Mesenchymal stem cell (in vitro differentiated cells and primary cell): Measurements from ENCODE around the gene PRR13.

ENCODE experiments used
- DNase-seq: peaks from one replicate; pipeline ENCODE4 v3.0.0-alpha.2; 2013
- H2AFZ ChIP-seq: one replicate; pipeline ENCODE4 v1.6.1; 2013; ENCODE audit warnings: low read depth, mild to moderate bottlenecking, control low read depth, inconsistent platforms, low read length, moderate library complexity
- H2AK5ac ChIP-seq: 2 replicates; pipeline ENCODE4 v1.6.1; 2013; ENCODE audit warnings: low read length, moderate library complexity, mild to moderate bottlenecking, inconsistent platforms; ENCODE audit not compliant: severe bottlenecking
- H2BK120ac ChIP-seq: one replicate; pipeline ENCODE4 v1.6.1; 2013; ENCODE audit warnings: low read depth, mild to moderate bottlenecking, inconsistent platforms, low read length, moderate library complexity
- H2BK12ac ChIP-seq, 2 experiments: one replicate each; pipeline ENCODE4 v1.6.1; 2013; ENCODE audit warnings: inconsistent platforms in 2 of 2, low read length in 2 of 2, mild to moderate bottlenecking in 2 of 2, moderate library complexity in 2 of 2, control low read depth in 1 of 2
- H2BK15ac ChIP-seq: one replicate; pipeline ENCODE4 v1.6.1; 2013; ENCODE audit warnings: mild to moderate bottlenecking, low read depth, inconsistent platforms; ENCODE audit not compliant: poor library complexity, severe bottlenecking
- H2BK5ac ChIP-seq: 2 replicates; pipeline ENCODE4 v1.6.1; 2013; ENCODE audit warnings: low read depth, mild to moderate bottlenecking, low read length, control low read depth, inconsistent platforms; ENCODE audit not compliant: poor library complexity, severe bottlenecking
- H3K14ac ChIP-seq, 2 experiments: one replicate each; pipeline ENCODE4 v1.6.1; 2013; ENCODE audit warnings: inconsistent platforms in 2 of 2, low read length in 2 of 2, control low read depth in 1 of 2, mild to moderate bottlenecking in 1 of 2, moderate library complexity in 1 of 2
- H3K18ac ChIP-seq, 2 experiments: one replicate each; pipeline ENCODE4 v1.6.1; 2013; ENCODE audit warnings: inconsistent platforms in 2 of 2, low read length in 2 of 2, control low read depth in 1 of 2, low read depth in 1 of 2, mild to moderate bottlenecking in 1 of 2
- H3K23ac ChIP-seq, 2 experiments: one replicate each; pipeline ENCODE4 v1.6.1; 2013; ENCODE audit warnings: inconsistent platforms in 2 of 2, low read length in 2 of 2, mild to moderate bottlenecking in 2 of 2, moderate library complexity in 2 of 2, control low read depth in 1 of 2
- H3K27ac ChIP-seq: 2 replicates; pipeline ENCODE4 v1.5.1; 2013; ENCODE audit warnings: mild to moderate bottlenecking, moderate library complexity, low read length, control low read depth, inconsistent platforms; ENCODE audit not compliant: poor library complexity, severe bottlenecking
- H3K27me3 ChIP-seq, 2 experiments: 2 replicates each; pipeline versions ENCODE4 v1.6.1 to v1.7.0; 2013; ENCODE audit warnings: low read length in 2 of 2, mild to moderate bottlenecking in 2 of 2, moderate library complexity in 2 of 2, control low read depth in 1 of 2, inconsistent platforms in 1 of 2; ENCODE audit not compliant: control insufficient read depth in 1 of 2, insufficient read depth in 1 of 2
- H3K36me3 ChIP-seq, 2 experiments: 2 replicates each; pipeline versions ENCODE4 v1.6.1 to v1.7.0; 2013; ENCODE audit warnings: low read length in 2 of 2, control low read depth in 1 of 2, inconsistent platforms in 1 of 2, low read depth in 1 of 2, mild to moderate bottlenecking in 1 of 2; ENCODE audit not compliant: insufficient read depth in 2 of 2, control insufficient read depth in 1 of 2
- H3K4ac ChIP-seq, 2 experiments: one replicate each; pipeline ENCODE4 v1.6.1; 2013; ENCODE audit warnings: inconsistent platforms in 2 of 2, low read length in 2 of 2, mild to moderate bottlenecking in 2 of 2, moderate library complexity in 2 of 2, control low read depth in 1 of 2, low read depth in 1 of 2
- H3K4me1 ChIP-seq: 2 replicates; pipeline ENCODE4 v1.6.1; 2013; ENCODE audit warnings: low read depth, low read length, control low read depth; ENCODE audit not compliant: control insufficient read depth, insufficient read depth
- H3K4me2 ChIP-seq: 2 replicates; pipeline ENCODE4 v1.6.1; 2013; ENCODE audit warnings: low read length, mild to moderate bottlenecking, inconsistent platforms; ENCODE audit not compliant: poor library complexity, severe bottlenecking
- H3K4me3 ChIP-seq, 2 experiments: 2 replicates each; pipeline versions ENCODE4 v1.5.1 to v1.7.0; 2013; ENCODE audit warnings: low read length in 2 of 2, mild to moderate bottlenecking in 2 of 2, control low read depth in 1 of 2, low read depth in 1 of 2; ENCODE audit not compliant: insufficient read depth in 1 of 2
- H3K79me1 ChIP-seq: replicated peaks from 2 replicates; pipeline ENCODE4 v1.6.1; 2013; ENCODE audit warnings: mild to moderate bottlenecking, control low read depth, low read length, inconsistent platforms; ENCODE audit not compliant: poor library complexity, severe bottlenecking
- H3K9ac ChIP-seq: 2 replicates; pipeline ENCODE4 v1.7.0; 2013; ENCODE audit warnings: mild to moderate bottlenecking, low read length, moderate library complexity
- H3K9me3 ChIP-seq: 2 replicates; pipeline ENCODE4 v1.7.0; 2013; ENCODE audit warnings: mild to moderate bottlenecking, low read length; ENCODE audit not compliant: control insufficient read depth
- H4K8ac ChIP-seq: one replicate; pipeline ENCODE4 v1.6.1; 2013; ENCODE audit warnings: inconsistent platforms, mild to moderate bottlenecking, low read length, moderate library complexity
- H4K91ac ChIP-seq: one replicate; pipeline ENCODE4 v1.6.1; 2013; ENCODE audit warnings: mild to moderate bottlenecking, low read length, inconsistent platforms
- WGBS: methylation state at CpG from one replicate; pipeline ENCODE4 v1.1.7; 2013; ENCODE audit warnings: mixed read lengths; 5-methylcytosine and 5-hydroxymethylcytosine counted together

The PRR13 gene

DNA sequence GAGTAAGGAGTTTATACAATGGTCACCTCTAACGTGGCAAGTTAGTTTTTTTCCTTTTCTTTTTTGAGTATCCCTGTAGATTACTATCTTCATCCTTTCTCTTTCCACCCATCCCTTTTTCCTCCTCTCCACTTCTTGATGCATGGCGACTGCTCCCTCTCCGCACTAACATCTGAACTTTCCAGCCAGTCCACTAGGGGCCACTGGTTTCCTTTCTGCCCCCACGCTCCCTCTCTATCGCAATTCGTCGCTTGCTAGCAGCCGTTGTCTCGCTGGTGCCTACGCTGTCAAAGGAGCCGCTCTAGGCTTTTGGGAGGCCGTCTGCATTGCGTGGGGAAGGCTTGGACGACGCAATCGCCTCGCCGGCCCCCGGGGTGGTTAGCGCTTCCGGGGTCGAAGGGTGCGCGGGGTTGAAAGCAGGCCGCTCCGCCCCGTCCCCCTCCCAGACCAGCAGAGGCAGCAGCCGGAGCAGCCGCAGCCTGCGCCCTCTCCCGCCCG is 10.2 kb downstream of the PRR13 start, which contains the start of gene PCBP2:
PCBP2 (plus strand) TSS at position 442 of the 498 bp plus-strand sequence. CDS start 2,699 bp downstream, outside the sequence.
- H2AK5ac ChIP-seq: peak within 1 kb of the TSS; percentile 99
- peak within 1 kb of the TSS; percentile 98 to 99 for H3K18ac ChIP-seq
- no peak within 1 kb of the TSS for H2BK12ac ChIP-seq
- H3K23ac ChIP-seq: no peak within 1 kb of the TSS
- peak within 1 kb of the TSS; percentile 95 to 98 for H3K4ac ChIP-seq
- 2% methylated on average over 12 of the region's 32 CpGs for WGBS
- H3K4me1 ChIP-seq: peaks cover 5% of the 10 kb centered on the region
- no peaks in the 10 kb centered on the region for H3K9me3 ChIP-seq
- H3K27me3 ChIP-seq: no peaks in the 10 kb centered on the region
- peaks cover 28 to 51% of the 10 kb centered on the region in 2 experiments for H3K36me3 ChIP-seq
- H4K91ac ChIP-seq: peak within 1 kb of the TSS; percentile 97
- H3K4me3 ChIP-seq: peak within 1 kb of the TSS; percentile 95
- peak within 1 kb of the TSS; percentile 86 for H4K8ac ChIP-seq
- peak within 1 kb of the TSS in 1 of 2 experiments; percentile 97 for H3K14ac ChIP-seq
- peaks cover 4% of the 10 kb centered on the region for H3K79me1 ChIP-seq
- peak; percentile 100 for DNase-seq
- peak within 1 kb of the TSS; percentile 81 for H3K4me2 ChIP-seq
- no peak within 1 kb of the TSS for H2AFZ ChIP-seq
- peak within 1 kb of the TSS; percentile 55 for H2BK120ac ChIP-seq
- peak within 1 kb of the TSS; percentile 99 for H3K9ac ChIP-seq
- H2BK5ac ChIP-seq: peak within 1 kb of the TSS; percentile 87
- peak within 1 kb of the TSS; percentile 100 for H3K27ac ChIP-seq
- peak within 1 kb of the TSS; percentile 64 for H2BK15ac ChIP-seq

DNA sequence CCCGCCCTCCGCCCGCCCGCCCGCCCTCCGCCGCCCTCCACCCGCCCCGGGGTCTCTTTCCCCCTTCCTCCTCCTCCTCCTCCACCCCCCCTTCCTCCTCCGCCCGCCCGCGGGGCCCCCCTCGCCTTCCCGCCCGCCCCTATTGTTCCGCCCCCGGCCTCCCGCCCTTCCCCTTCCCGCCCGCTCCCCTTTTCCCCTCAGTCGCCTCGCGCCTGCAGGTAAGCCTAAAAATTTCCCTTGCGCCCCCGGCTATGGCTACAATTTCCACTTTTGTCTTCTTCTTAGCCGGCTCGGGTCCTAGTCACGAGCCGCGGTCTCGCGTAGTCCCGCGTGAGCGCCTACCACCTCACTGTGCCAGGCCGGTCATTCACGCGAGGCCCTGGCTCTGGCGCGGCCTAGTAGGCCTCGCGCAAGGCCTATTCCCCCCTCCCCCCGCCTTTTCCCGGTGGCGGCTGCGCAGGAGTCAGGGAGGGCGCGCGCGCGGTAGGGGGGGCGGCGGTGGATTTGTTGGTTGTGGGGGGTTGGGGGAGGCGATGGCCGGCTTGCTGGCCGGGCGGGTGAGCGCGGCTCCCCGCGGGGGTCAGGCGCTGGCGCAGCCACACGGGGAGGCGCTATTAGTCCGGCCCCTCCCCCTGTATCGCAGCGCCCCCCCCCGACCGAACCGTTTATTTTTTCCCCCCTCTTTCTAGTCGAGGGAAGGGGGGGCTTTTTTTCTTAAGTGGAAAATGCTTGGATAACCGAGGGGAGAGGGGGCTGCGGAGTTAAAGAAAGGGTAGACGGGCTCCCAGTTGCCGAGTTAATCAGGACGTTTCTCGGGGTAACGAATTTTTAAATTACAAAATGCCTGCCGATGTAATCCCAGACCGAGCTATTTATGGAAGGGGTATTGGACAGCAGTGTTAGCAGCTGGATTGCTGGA is 10.9 kb downstream of the PRR13 start:
- Histone ChIP-seq H3K4me3 (peak overlapping the region; percentile 95), H3K4me2 (peak overlapping the region; percentile 81), H3K79me1 (peaks cover 4% of the 10 kb centered on the region), H3K9ac (peak overlapping the region; percentile 99), H3K4me1 (peaks cover 6% of the 10 kb centered on the region), H2BK15ac (peak overlapping the region; percentile 64), H2BK5ac (peak overlapping the region; percentile 87), H3K9me3 (no peaks in the 10 kb centered on the region), H2BK12ac (no peak overlapping the region), H4K91ac (peak overlapping the region; percentile 97), H3K18ac (peak overlapping the region; percentile 98 to 99), H2AK5ac (peak overlapping the region; percentile 99), H3K4ac (peak overlapping the region; percentile 95 to 98), H3K14ac (peak overlapping the region in 1 of 2 experiments; percentile 97), H4K8ac (peak overlapping the region; percentile 86), H2AFZ (no peak overlapping the region), H3K23ac (no peak overlapping the region), H3K36me3 (peaks cover 29 to 51% of the 10 kb centered on the region in 2 experiments), H2BK120ac (peak overlapping the region; percentile 55), H3K27me3 (no peaks in the 10 kb centered on the region), H3K27ac (peak overlapping the region; percentile 100)
- DNase-seq: peak; percentile 92
- 2% methylated on average over 27 of the region's 82 CpGs for WGBS

DNA sequence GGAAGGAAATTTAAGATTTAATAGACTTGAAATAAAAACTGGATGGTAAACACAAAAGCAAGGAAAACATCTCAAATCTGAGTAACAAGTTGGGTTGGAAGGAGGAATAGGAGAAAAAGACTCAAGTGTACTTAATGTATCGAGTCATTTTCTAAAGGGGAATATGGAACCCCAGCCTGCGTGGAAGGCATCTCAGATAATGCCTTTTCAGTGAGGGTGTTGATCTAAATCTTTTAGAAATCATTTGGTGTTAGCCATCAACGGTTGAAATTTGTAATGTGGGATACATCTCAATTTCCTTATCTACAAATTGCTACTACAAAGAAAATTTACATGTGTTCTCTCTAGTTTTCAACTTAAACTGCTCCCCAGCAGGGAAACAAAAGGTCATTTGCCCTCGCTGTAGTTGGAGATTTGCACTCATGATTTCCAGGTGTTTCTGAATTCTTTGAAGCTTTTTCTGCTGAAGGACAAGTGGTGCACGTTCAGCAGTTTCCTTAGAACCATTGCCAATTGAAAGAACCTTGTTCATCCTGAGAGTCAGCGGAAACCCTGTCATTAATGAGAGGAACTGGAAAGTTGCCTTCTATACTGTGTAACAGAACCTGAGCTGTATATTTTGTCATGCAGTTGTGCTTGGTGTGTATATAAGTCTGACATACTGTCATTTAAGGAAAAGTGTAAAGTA is 12.6 kb downstream of the PRR13 start:
- H3K23ac ChIP-seq: no peak overlapping the region
- H2BK120ac ChIP-seq: no peak overlapping the region
- peaks cover 28 to 55% of the 10 kb centered on the region in 2 experiments for H3K36me3 ChIP-seq
- H3K4me1 ChIP-seq: peaks cover 6% of the 10 kb centered on the region
- H4K91ac ChIP-seq: no peak overlapping the region
- H4K8ac ChIP-seq: no peak overlapping the region
- no peak overlapping the region for H2BK5ac ChIP-seq
- peak overlapping the region; percentile 99 for H3K9ac ChIP-seq
- peak overlapping the region in 1 of 2 experiments; percentile 95 for H3K4me3 ChIP-seq
- no peak overlapping the region for H2BK15ac ChIP-seq
- peak overlapping the region; percentile 81 for H3K4me2 ChIP-seq
- no peak overlapping the region for H3K4ac ChIP-seq
- no peak overlapping the region for H3K18ac ChIP-seq
- no peak overlapping the region for H3K14ac ChIP-seq
- no peak overlapping the region for H2BK12ac ChIP-seq
- DNase-seq: no peak
- 67% methylated on average over 5 of the region's 6 CpGs for WGBS
- no peaks in the 10 kb centered on the region for H3K9me3 ChIP-seq
- no peak overlapping the region for H2AFZ ChIP-seq
- no peak overlapping the region for H3K27ac ChIP-seq
- H3K27me3 ChIP-seq: no peaks in the 10 kb centered on the region
- no peak overlapping the region for H2AK5ac ChIP-seq
- H3K79me1 ChIP-seq: no peaks in the 10 kb centered on the region
